Activated CD4-positive, alpha-beta T cell treated with anti-CD3 and anti-CD28 coated beads, Interleukin-2, amount 10 ng/mL, durations not matched to agents 7 days and 5 days (primary cell): ENCODE measurements around the gene BARX1. TPM values are rescaled to one million over a fixed set of nuclear protein-coding genes. Genes with fewer than 3 reads are reported as not detected.
A peak's percentile ranks its signal among the peaks of the same experiment; 100 is the strongest.

Experiments used
- CTCF ChIA-PET: fragments of 350-600 bp; sonication (Branson Sonifier 250); formaldehyde crosslinking; loops from one replicate; lab custom pipeline; 2021; ENCODE audit warnings: antibody characterized with exemption; lab: Charles Lee
- POLR2A ChIA-PET: fragments of 350-600 bp; sonication (Branson Sonifier 250); formaldehyde crosslinking; loops from one replicate; lab custom pipeline; 2021; ENCODE audit warnings: antibody characterized with exemption; lab: Charles Lee
- DNase-seq: peaks from one replicate; pipeline ENCODE4 v3.0.0-alpha.2; 2020
- H3K27ac Mint-ChIP-seq: one replicate; pipeline ENCODE4 v1.8.0; 2021; ENCODE audit warnings: mild to moderate bottlenecking, moderate library complexity, mixed read lengths
- H3K27me3 Mint-ChIP-seq: one replicate; pipeline ENCODE4 v1.8.0; 2021; ENCODE audit warnings: mixed read lengths
- H3K36me3 Mint-ChIP-seq: one replicate; pipeline ENCODE4 v1.8.0; 2021; ENCODE audit warnings: low read depth, mixed read lengths
- H3K4me1 Mint-ChIP-seq: one replicate; pipeline ENCODE4 v1.8.0; 2021; ENCODE audit warnings: mixed read lengths
- H3K4me3 Mint-ChIP-seq: one replicate; pipeline ENCODE4 v1.8.0; 2021; ENCODE audit warnings: mild to moderate bottlenecking, moderate library complexity, mixed read lengths
- H3K9me3 Mint-ChIP-seq: one replicate; pipeline ENCODE4 v1.8.0; 2021; ENCODE audit warnings: mixed read lengths
- total RNA-seq, 2 experiments: library from RNA; stranded (reverse); gene quantifications; one replicate each; pipeline ENCODE4 v1.2.3, GENCODE V29; 2021

Gene BARX1
- total RNA-seq, 2 experiments from 2014 or later, result not detected

- Mint-ChIP-seq H3K27ac (no peak overlapping the region), H3K4me1 (peaks cover 30% of the 10 kb centered on the region), H3K27me3 (peaks cover 38% of the 10 kb centered on the region), H3K9me3 (no peaks in the 10 kb centered on the region), H3K36me3 (peaks cover 2% of the 10 kb centered on the region), H3K4me3 (no peak overlapping the region)
- ChIA-PET CTCF (interaction anchor here (0.9 to 1.9 kb wide), 4 partner anchors 10 to 281 kb away, joined by 3 to 6 read pairs (median 4); no protein-coding TSS in a partner anchor), POLR2A (no interaction called here)
- DNase-seq, result peak; percentile 86
Measured at GRCh38 chr9:93962561-93963440, 7.6 kb upstream of the BARX1 start.

DNA sequence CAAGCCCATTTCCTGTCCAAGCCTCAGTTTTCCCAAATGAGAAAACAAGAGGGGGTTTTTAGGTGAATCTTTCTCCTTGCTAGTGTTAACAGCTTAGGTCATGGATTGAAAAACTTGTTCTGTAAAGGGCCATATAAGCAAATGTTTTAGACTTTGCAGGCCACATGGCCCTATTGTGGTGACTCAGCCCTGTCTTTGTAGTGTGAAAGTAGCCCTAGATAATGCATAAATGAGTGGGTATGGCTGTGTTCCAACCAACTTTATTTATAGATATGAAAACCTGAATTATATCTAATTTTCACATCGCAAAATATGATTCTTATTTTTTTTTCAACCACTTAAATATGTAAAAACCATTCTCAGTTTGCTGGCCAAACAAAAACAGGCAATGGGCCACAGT lies 6.9 kb upstream of the BARX1 start:
- Mint-ChIP-seq H3K36me3 (peaks cover 2% of the 10 kb centered on the region), H3K4me3 (no peak overlapping the region), H3K9me3 (no peaks in the 10 kb centered on the region), H3K4me1 (peaks cover 30% of the 10 kb centered on the region), H3K27ac (no peak overlapping the region), H3K27me3 (peaks cover 46% of the 10 kb centered on the region)
- ChIA-PET CTCF (interaction anchor here (0.9 to 1.9 kb wide), 4 partner anchors 9 to 280 kb away, joined by 3 to 6 read pairs (median 4); no protein-coding TSS in a partner anchor), POLR2A (no interaction called here)
- DNase-seq, result no peak

GRCh38 chr9:93960971-93961841 lies 6.1 kb upstream of the BARX1 start:
- H3K27me3 Mint-ChIP-seq, result peaks cover 51% of the 10 kb centered on the region
- POLR2A ChIA-PET, result no interaction called here
- no peak for DNase-seq
- H3K4me1 Mint-ChIP-seq, result peaks cover 30% of the 10 kb centered on the region
- H3K36me3 Mint-ChIP-seq, result peaks cover 2% of the 10 kb centered on the region
- H3K27ac Mint-ChIP-seq, result no peak overlapping the region
- no peak overlapping the region for H3K4me3 Mint-ChIP-seq
- H3K9me3 Mint-ChIP-seq, result no peaks in the 10 kb centered on the region
- CTCF ChIA-PET, result interaction anchor here (0.6 to 1.9 kb wide), 6 partner anchors 9 to 1545 kb away, joined by 3 to 6 read pairs (median 3); no protein-coding TSS in a partner anchor

DNA sequence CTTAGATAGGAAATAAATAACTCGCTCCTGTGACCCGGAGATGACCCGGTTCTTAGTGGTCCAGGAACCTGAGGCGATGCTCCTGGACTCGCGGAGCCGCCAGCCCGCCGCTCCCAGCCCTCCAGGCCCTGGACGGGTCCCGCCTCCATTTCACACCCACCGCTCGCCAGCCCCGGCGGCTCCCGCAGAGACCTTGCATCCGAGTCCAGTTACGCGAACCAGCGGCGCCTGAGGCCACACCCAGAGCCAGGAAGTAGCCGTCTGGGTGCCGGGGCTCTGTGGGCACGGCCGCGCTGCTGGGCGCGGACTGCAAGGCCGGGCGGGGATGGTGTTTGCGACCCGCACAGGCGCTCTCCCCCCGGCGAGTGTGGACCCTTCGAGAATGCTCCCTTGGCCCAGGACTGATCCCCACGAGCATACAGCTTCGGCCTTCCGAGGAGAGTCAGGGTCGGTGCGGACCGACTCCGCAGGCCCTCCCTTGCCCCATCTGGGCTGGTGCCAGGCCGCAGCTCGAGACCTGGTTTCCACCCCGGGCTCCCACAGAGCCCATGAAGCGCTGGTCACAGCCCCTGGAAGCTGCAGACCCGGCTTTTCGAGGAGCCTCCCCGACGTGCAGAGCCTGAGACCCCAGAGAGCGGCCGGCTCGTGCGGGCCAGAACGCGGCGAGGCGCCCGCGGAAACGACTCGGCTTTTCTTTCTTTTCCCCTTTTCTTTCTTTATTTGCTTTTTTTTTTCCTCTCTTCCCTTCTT lies 5.2 kb upstream of the BARX1 start:
- H3K9me3 Mint-ChIP-seq, result no peaks in the 10 kb centered on the region
- no peak for DNase-seq
- ChIA-PET CTCF (interaction anchor here (0.6 to 1.4 kb wide), 3 partner anchors 9 to 1544 kb away, joined by 3 to 4 read pairs (median 3); no protein-coding TSS in a partner anchor), POLR2A (no interaction called here)
- H3K4me1 Mint-ChIP-seq, result peaks cover 33% of the 10 kb centered on the region
- no peak overlapping the region for H3K27ac Mint-ChIP-seq
- H3K27me3 Mint-ChIP-seq, result peaks cover 59% of the 10 kb centered on the region
- no peak overlapping the region for H3K4me3 Mint-ChIP-seq
- peaks cover 5% of the 10 kb centered on the region for H3K36me3 Mint-ChIP-seq

DNA sequence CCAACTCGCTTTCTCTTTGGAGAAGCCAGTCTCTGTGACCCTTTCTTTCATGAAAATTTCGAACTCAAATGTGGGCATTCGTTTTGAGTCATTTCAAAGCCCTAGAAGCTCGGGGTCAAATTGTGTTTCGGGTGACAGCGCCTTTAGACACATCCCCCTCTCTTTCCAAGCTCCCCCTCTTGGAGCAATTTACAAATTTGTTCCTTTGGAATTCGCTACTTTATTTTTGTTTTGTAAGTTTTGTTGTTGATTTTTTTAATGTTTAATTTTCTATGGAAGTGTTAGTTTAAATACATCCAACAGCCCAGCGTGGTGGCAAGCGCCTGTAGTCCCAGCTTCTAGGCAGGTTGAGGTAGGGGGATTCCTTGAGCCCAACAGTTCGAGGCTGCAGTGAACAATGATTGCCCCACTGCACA lies 4.6 kb upstream of the BARX1 start:
- ChIA-PET POLR2A (no interaction called here), CTCF (interaction anchor here (0.8 to 1.2 kb wide), 2 partner anchors 8 to 20 kb away, joined by 4 read pairs; no protein-coding TSS in a partner anchor)
- Mint-ChIP-seq H3K36me3 (peaks cover 5% of the 10 kb centered on the region), H3K4me1 (peaks cover 34% of the 10 kb centered on the region), H3K9me3 (no peaks in the 10 kb centered on the region), H3K4me3 (no peak overlapping the region), H3K27ac (no peak overlapping the region), H3K27me3 (peaks cover 60% of the 10 kb centered on the region)
- no peak for DNase-seq

DNA sequence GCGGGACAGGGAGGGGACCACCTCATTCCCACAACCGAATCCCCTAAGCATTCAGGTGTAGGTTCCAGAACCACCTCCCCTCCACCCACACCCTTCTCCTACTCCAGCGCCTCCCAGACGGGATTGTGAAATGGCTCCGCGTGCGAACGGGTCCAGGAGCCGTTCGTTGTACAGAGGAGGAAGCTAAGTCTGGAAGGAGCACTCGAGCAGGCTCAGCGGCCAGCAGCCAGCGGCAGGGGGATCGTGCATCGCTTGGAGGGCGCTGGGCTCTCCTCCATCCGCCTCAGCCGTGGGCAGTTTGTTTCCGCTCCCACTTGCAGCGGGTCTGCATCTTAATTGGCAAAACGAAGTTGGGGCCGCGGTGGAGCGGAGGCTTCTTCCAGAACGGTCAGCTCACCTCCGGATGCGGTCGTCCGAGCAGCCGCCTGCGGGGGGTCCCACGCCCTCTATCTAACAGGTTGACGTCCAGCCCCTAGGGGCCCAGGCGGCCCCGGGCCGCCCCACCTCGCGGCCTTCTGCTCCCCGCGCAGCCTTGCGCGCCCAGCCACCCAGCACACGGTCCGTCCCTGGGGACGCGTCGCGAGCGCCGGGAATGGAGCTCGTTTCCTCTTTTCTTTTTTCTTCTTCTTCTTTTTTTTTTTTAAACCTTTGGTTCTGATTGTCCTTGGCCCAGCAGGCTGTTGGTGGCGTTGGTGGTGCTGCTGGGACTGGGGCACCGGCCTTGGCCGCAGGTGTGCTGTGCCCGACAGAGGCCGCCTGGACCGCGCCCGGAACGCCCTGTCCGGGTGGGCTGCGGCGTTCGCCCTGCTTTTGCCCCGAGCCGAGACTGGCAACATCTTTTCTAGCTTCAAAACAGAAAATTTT lies 3.9 kb upstream of the BARX1 start:
- Mint-ChIP-seq H3K9me3 (no peaks in the 10 kb centered on the region), H3K36me3 (peaks cover 5% of the 10 kb centered on the region), H3K27me3 (peaks cover 60% of the 10 kb centered on the region), H3K4me1 (peaks cover 34% of the 10 kb centered on the region), H3K4me3 (no peak overlapping the region), H3K27ac (peak overlapping the region; percentile 73)
- ChIA-PET POLR2A (no interaction called here), CTCF (interaction anchor here (0.5 to 0.8 kb wide), 3 partner anchors 19 to 948 kb away, joined by 3 to 4 read pairs (median 3); no protein-coding TSS in a partner anchor)
- no peak for DNase-seq

DNA sequence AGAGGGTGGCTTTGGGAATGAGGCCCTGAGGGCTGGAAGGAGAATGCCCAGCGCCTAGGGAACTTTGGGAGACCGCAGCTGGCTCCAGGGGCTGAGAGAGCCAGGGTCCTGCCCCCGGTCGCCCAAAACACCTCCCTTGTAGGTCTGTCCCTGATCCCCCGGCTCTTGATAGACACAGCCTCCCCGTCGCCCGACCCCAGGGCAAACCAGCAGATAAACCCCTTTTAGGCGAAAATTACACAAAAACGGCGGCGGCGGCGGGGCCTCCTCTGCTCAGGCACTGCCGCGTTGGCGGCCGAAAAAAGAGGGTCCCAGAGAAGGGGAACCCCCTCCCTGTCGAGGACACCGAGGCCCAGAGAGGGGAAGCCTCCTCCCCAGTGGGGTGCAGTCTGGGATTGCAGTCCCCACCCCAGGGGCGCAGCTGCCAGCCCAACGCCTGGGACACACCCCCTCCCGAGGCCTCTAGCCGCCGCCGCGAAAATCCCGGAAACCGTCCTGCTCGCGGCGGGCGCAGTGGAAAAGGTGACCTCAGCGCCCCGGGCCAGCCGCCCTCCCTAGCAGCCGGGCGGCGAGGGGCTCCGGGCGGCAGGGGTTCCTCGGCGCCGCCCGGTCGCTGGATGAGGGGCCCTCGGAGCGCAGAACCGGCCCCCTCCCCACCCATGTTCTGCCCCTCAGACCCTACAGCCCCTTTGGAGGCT lies 3.1 kb upstream of the BARX1 start:
- H3K27ac Mint-ChIP-seq, result no peak overlapping the region
- H3K36me3 Mint-ChIP-seq, result peaks cover 11% of the 10 kb centered on the region
- POLR2A ChIA-PET, result no interaction called here
- H3K4me3 Mint-ChIP-seq, result no peak overlapping the region
- peaks cover 42% of the 10 kb centered on the region for H3K4me1 Mint-ChIP-seq
- no peak for DNase-seq
- H3K9me3 Mint-ChIP-seq, result no peaks in the 10 kb centered on the region
- CTCF ChIA-PET, result interaction anchor here (0.5 to 0.8 kb wide), 2 partner anchors 14 to 948 kb away, joined by 3 read pairs; no protein-coding TSS in a partner anchor
- H3K27me3 Mint-ChIP-seq, result peaks cover 68% of the 10 kb centered on the region

DNA sequence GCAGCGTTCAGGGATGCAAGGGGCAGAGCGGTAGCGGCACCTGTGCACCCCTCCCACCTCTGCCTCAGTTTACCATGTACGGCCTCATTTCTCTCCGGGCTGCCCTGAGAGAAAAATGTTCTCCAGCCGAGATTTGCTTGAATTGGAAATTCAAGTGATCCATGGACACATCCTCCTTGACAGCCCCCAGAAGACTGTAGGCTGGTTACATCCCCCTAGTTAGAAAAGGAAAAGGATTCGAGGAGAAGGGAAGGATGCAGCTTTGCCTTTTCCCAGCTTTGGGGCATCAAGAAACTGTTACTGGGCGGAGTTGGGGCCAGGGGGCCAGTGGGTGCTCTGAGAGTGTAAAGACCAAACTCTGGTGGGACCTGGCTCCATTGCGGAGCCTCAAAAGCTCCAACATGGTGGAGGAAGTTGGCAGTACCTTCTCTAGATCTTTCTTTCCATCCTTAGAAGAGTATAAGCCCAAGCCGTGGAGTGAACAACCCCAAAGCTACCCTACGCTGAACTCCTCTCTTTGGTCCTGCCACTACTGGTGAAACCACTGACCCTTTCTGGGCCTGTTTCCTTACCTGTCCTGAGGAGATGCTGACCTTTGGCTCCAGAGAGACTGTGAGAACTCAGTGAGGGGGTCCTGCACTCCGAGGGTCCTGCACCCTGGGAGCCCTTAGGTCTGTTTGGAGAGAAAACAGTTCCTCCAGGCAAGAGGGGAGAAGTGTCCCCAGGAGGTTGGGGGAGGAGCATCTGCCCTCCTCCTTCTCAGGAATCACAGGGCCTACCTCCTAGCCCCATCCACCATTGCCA lies 1.0 kb upstream of the BARX1 start:
- peaks cover 11% of the 10 kb centered on the region for H3K36me3 Mint-ChIP-seq
- H3K4me1 Mint-ChIP-seq, result peaks cover 31% of the 10 kb centered on the region

DNA sequence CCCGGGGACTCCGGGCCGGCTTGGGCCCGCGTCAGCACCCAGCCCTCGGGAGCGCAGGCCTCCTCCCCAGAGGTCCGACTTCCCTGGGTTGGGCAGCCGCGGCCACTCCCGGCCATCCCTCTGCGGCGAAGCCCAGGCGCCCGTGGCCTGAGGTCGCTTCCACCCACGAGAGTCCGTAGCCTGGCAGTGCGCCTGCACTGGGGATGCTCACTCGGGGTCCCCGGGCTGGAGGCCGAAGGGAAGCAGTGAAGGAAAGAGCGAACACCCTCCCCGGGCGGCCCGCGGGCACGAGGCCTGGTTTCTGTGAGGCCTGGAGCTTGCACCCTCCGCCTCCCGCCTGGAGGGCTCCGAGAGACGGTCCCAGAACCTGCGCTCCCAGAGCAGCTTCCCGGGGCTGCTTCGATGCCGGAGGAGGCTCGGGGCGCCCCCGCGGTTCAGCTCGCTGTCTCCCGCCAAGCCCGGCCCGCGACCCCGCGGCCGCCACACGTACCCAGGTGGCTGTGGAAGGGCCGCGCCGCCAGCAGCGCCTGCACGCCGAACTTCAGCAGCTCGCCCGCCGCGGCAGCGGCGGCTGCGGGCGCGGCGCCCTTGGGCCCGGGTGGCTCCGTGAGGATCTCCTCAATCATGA lies 607 bp downstream of the BARX1 start:
- H3K4me3 Mint-ChIP-seq, result no peak overlapping the region
- peaks cover 35% of the 10 kb centered on the region for H3K4me1 Mint-ChIP-seq
- peaks cover 75% of the 10 kb centered on the region for H3K27me3 Mint-ChIP-seq
- no peak overlapping the region for H3K27ac Mint-ChIP-seq
- no peak for DNase-seq
- H3K9me3 Mint-ChIP-seq, result peaks cover 6% of the 10 kb centered on the region
- CTCF ChIA-PET, result no interaction called here
- H3K36me3 Mint-ChIP-seq, result peaks cover 14% of the 10 kb centered on the region
- POLR2A ChIA-PET, result interaction anchor here (0.6 kb wide), 1 partner anchor 461 kb away, joined by 3 read pairs; no protein-coding TSS in a partner anchor

More for the DNA sequence above, 1.0 kb upstream of the BARX1 start:
- no peaks in the 10 kb centered on the region for H3K9me3 Mint-ChIP-seq
- no peak for DNase-seq
- no peak overlapping the region for H3K27ac Mint-ChIP-seq
- POLR2A ChIA-PET, result no interaction called here
- H3K4me3 Mint-ChIP-seq, result peak overlapping the region; percentile 64
- H3K27me3 Mint-ChIP-seq, result peaks cover 74% of the 10 kb centered on the region
- CTCF ChIA-PET, result no interaction called here
